Activated T-helper 1 cell treated with anti-CD3 and anti-CD28 coated beads, Interleukin-2, amount 50 U/mL, for 16 hours (primary cell): ENCODE measurements around the gene POC1B.
"Not testable (repeated sequence)": the region's sequence is repeated elsewhere in the genome, so short reads cannot be mapped to it uniquely, and the experiment has no call there.

Experiments
- DNase-seq, 2 donors: peaks; one replicate each; pipeline ENCODE4 v3.0.0-alpha.2; 2020; ENCODE audit warnings: low read depth in 1 of 2, low spot score in 1 of 2

POC1B gene

DNA sequence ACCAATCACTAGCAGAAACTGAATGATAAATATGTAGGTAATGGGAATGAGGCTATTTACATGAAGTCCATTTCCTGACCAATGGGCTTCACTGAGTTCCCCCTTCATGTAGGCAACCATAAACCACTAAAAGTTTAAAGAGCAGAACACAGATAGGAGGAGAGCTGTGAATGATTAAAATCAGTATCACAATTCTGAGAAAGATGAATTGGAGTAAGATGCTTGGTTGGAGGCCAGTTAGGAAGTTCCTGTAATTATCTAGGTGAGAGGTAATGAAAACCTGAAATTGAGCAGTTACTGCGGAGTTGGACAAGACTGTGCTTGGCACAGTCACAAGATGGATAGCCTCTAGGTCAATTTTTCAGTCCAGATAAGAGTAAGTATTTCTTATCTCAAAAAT, 57.8 kb downstream of the POC1B start:
- no peak for DNase-seq

DNA sequence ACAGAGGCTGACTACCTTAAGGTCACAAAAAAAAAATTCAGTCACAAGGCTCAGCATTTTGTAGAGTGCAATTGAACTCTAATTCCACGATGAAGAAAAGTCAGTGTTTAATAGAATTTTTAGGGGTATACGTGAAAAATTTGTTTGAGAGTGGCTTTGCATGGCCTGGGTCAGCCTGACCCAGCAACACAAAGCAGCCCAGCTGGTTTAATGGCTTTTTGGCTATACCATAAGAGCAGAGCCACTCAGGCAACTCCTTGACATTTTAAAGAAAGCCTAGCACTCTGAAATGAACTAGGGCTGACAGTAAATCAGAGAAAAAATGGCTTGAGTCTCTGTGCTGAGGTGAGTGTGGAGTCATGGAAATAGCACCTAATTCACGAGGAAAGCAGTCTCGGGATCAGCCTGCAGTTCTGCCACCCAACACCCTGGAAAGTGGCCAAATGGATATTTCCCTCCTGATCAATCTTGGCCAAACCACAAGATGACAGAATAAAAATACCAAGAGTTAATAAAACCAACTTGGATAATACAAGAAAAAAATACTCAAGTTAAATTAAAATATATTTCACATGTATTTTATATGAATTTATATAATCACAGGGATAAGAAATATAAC, 60.8 kb downstream of the POC1B start:
- DNase-seq = no peak

DNA sequence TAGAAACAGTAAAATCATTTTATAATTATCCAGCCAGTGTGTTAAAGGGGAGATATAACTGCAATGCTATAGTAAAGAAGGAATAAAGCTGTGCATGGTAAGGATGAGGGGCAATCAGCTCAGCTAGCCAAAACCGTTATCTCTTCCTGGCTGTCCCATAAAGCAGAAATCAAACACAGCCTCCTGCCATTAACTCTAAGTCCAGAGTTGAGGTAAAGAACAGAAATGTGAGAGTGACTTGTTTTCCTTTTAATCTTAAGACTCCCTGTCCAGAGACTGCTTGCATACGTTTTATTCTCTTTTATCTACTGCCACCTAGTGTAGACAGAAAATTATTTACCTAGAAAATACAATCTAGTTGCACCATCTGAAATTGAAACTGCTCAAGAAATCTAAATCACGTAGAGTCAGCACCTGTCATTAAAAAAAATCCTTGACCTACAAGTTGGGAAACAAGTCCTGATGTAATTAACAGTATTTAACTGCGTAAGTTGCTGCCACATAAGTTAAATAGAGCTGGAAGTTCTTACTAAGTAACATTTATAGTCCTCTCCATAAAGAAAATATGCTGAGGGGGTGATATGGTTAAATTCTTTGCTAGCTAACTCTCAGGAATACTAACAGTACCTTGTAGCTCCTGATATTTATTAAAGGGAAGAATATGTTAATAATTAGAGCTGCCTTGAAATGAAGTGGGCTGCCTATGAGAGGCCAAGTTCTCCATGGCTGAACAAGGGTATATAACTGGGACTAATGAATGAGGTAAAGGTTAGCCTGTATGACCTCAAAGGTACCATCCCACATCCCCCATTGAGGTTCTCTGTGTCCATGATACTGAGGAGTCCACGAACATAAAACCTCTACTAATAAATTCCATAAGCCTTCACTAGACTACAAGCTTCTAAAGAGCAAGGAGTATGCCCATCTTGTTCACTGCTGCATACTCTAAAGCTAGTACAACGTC, 63.9 kb downstream of the POC1B start:
- no peak for DNase-seq

DNA sequence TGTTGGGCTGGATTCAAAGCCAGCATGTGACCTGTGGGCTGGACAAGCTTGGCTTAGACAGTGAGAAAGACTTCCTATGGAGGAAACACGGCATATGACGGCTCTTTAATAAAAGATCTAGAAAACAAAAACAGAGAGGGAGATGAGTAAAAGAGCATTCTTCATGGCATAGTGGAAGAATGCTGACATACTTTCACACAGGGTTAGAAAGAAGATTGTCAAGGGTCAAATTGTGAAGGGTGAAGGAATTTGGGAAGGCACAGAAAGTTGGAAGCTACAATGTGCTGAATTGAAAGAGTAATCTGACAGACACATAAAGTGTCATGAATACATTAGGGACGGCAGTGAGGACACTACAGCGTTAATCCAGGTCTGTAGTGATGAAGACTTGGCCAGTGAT, 64.7 kb downstream of the POC1B start:
- DNase-seq = no peak

DNA sequence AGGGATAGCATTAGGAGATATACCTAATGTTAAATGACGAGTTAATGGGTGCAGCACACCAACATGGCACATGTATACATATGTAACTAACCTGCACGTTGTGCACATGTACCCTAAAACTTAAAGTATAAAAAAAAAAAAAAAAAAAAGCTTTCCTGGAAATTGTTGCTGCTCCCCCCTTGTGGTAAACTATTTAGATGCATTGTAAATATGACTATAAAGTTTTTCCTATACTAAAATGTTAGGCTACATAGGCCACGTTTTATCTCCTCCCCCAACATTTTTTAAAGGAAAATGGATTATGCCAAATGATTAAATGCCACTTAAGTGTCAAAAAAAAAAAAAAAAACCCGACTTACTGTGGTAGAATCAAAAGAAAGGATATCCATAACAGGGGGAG, 66.6 kb downstream of the POC1B start:
- not testable (repeated sequence) for DNase-seq

DNA sequence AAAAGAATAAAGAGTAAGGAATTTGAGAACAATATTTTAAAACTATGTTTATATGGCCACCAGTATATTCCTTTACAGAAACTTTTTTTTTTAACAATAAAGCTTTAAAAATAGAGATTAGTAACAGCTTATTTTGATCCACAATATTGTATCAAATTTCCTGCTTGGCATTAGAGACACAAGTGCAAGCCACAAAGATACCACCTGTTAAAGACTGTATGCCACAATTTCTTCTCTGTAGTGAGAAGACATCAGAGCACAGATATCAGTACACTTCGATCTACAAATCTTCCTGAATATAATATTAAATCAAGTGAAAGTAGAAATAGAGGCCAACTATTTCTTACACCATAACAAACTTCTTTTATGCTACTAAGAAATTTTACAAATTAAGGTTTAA, 69.3 kb downstream of the POC1B start:
- no peak for DNase-seq

DNA sequence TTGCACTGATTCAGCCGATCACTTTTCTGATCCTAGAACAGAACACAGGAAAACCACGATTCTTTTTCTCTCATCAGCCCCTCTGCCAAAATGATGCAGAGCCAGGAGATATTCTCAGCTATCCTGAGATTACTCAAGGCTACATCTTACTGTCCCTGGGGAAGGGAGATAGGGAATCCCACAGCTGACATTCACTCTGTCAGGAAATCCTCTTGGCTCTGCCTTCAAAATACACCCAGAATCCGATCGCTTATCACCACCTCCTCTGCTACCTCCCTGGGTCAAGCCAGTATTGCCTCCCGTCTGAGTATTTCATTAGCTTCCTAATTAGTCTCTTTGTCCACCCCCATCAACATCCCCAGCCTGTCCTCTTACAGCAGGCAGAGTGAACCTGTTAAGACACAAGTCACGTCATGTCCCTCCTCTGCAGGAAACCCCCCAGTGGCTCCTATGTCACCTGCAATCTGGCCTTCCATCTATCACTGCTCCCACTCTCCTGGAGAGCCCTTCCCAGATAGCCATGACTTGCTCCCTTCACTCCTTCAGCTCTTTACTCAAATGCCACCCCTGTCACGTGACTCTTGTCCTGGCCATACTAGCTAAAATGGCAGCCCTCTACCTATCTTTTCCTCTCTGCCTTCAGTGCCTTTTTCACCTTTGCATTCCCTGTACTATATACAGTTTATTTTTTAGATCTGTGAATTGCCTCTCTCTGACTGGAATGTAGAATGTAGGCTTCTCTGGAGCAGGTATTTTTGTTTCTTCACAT, 71.6 kb downstream of the POC1B start:
- DNase-seq = no peak

DNA sequence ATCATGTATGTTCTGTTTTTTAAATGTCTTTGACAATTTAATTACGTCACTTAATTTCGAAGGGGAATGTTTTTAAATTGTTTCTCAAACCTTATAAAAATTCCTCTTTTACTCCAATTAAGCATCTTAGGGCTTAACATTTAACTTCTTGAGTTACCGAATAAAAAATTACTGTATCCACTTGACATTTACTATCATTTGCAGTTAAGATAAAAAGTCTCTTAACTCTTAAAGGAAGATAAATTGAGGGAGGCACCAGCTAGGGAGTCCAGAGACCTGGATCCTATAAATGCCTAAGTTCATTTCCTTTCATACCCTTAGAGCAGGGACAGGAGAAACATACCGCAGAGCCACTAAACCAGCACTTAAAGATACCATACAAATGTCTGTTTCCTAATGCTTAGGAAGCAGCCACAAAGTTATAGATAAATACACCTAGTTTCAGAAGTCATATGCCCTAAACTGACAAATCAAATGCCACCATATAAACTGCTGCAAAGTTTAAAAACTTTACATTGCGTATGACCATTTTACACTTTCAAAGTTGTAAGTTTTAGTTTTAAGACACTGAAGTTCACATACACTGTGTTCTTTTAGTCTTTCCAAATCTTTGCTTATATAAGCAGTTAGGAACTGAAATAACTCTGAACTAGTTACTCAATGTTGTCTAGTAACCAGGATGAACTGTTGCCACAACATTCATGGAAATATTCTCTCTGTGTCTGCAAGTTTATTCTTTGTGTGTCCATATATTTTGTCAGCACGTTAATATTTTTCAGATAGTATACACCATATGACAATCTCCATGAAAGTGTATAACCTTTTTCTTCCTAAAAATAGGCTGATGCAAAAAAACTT, 72.5 kb downstream of the POC1B start:
- DNase-seq = no peak

DNA sequence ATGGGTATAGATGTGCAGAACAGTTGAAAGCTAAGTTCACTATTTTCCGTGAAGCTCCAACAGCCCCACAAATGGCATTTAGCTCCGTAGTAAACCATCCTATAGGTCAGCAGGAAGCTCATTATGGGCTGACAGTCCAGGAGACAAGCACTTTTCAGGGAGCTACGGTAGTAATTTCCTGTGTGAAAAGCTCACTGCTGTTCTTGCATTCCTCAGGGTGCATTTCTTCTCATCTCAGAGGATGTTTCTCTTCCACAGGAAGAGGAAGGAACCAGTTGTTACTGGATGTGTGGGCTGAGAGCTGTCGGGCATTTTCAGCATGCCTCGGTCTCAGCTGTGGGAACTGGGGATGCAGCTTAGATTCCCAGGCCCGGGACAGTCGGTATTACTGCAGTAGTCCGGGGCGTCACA, 74.0 kb downstream of the POC1B start:
- no peak for DNase-seq

DNA sequence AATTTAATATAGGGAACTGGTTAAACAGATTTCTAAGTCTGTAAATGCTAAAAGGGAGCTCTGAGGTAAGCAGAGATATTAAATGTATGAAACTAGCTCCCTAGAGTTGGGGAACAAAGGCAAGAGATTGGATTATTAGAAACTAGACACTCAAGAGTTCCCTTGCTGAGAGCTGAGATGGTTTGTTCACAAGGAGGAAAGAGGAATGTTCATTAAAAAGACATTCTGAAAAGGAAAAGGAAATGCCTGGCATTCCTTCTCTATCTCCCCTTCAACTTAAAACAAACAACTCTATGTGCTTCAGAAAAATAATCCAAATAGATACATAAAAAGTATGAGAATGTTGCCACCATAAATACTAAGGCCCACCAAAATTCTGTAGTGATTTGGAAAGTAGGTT, 74.9 kb downstream of the POC1B start:
- no peak for DNase-seq

DNA sequence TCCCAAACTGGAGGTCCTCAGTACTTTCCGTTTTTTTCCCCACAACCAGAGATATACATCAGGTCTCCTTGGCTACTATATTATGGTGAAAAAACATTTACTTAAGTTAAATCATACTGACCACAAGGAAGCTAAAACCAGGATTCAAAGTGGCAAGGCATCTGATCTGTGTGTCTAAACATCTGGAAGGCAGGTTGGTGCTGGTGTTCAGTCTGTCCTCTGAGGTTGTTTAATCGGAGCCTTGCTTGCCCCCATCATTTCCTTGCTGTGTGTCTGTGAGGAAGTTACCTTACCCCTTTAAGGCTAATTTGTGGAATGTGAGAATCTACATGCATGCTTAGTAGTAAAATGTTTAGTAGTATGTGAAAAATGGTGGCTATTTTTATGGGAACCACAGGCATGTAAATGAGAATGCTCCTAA, 76.9 kb downstream of the POC1B start:
- DNase-seq = no peak

DNA sequence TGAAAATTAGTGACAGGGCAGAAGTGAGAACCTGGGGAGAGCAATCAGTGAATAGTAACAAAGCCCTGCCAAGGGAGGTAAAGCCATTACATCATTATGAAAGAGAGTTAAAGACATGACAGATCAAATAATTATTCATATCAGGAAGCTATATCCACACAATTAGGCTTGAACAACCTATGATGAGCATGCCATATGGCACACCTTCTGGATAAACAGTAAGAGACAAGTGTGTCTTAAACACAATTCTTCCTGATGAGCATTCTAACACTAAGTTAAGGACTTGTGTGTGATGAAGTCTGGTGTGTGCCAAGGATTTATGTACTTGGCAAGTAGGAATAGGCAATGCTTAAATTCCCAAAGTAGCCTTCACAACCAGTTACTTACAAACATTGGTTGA, 77.3 kb downstream of the POC1B start:
- DNase-seq = no peak

DNA sequence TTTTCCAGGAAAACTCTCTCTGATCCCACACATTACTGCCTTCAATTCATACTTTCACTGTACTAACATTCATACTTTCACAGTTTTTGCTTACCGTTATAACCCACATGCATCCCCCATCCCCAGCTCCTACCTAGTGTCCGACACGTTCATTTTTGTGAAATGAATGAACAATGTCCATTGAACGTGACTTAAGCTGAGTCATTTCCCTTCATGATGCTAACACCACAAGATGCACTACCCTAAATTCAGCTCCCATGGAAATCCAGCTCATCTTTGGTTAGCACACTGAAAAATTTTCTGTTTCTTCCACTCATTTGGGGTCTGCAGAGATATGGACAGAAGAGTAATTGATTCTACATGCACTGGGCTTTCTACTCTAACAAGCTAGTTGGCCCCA, 85.9 kb downstream of the POC1B start:
- no peak for DNase-seq

DNA sequence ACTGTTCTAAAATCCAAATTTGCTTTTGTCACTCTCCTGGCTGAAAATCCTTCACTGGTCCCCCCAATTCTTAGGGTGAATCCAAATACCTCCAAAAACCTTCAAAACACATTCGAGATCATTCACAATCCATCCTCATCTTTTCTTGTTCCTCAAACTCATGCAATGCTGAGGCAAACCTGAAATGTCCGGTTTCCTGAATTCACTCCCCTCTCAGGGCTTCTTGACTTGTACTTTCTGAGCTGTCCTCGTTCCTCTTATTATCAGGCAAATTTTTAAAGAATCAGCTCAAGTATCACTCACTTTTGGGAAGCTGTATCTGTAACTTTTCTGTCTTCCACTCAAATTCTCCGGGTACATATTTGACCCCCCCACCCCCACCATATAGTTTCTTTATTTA, 88.6 kb downstream of the POC1B start:
- no peak for DNase-seq

DNA sequence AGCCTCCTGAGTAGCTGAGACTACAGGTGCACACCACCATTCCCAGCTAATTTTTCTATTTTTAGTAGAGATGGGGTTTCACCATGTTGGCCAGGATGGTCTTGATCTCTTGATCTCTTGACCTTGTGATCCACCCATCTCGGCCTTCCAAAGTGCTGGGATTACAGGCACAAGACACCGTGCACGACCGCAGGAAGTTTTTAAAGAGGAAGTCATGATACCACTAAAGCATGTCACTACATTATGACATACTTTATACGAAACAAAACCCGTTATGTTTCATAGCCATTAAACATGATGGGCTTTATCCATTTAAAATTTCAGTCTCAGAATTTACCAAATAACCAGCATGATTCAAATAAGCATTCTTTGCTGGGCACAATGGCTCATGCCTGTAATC, 89.8 kb downstream of the POC1B start:
- no peak for DNase-seq

DNA sequence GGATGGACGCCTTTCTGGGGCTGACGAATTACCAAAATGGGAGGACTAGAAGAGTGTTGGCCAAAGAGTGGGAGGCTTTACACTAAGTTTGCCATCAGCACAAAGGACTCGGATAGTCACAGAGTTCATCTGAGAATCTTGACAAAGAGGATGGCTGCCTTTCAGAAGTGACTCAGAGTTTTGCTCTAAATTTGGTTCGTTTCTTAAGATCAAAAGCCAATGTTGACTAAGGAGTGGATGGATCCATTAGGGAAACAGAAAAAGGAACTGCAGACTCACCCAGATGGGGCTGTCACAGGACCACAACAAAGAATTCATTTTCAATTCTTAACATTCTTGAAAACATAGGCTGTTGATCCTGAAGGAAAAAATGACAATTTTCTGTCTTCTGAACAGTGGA, 92.2 kb downstream of the POC1B start:
- no peak for DNase-seq

DNA sequence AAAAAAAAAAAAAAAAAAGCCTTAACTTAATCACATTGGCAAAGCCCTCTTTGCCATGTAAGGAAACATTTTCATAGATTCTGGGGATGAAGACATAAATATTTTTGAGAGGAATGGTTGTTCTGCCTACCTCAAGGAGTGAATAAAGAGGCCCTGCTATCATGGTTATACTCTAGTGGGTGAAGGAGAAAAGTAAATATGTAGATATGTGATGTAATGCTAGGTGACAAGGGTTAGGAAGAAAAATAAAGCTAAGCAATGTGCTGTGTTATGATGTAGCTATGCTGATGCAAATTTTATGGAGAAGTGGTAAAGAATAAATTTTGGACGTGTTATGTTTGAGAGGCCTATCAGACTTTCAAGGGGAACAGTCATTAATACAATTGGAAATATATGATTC, 93.5 kb downstream of the POC1B start:
- no peak for DNase-seq

DNA sequence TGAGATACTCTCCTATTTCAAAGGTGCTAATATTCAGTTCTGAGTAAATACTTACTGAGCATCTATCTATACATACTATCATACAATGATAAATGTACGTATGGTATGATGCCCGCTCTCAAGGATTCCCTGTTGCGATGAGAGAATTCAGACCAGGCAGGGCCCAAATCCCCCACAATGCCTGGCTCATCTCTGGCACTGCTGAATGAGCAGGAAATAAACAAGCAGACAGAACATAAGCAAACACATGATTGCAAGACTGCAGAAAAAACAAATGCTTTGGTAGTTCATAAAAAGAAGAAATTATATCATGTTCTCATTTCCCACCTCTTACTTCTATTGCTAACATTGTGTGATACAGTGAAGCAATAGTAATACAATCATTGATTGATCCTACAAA, 96.3 kb downstream of the POC1B start:
- DNase-seq = no peak

DNA sequence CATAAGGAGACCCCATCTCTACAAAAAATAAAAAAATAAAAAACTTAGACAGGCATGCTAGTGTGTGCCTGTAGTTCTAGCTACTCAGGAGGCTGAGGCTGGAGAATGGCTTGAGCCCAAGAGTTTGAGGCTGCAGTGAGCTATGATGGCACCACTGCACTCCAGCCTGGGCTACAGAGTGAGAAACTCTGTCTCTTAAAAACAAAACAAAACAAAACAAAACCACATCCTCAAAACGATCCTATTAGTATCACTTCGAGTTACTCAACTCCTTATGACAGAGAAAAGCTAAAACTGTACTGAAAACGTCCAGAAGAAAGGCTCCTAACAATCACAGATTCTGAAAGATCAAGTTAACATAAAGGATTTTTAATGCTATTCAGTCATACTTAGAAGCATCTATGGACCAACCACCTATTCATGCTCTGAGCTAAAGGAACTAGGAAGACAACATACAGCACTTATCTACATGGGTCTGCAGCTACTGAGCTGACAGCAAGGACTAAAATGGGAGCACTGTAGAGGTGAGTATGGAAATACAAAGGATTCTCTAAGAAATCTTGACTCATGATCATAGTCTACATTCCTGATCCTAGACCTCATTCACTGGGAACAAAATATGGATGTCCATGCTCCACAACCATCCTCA, 98.2 kb downstream of the POC1B start:
- no peak for DNase-seq

DNA sequence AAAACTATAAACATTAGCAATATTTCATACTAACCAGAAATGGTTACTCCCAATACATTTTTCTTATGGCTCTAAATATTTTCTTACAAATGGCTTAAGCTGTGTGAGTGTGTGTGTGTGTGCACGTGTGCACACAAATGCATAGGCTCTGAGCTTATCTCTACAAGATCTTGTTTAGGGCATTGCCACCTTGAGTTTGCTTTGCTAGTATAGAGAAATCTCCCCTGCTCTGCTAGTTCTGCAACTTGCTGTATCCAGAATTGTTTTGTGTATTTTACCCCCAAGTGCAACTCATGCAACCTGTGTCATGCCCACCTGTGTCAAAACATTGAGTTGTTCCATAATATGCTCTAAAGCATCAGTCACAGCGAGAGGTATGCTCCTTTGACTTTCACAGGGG, 101.0 kb downstream of the POC1B start:
- DNase-seq = no peak

DNA sequence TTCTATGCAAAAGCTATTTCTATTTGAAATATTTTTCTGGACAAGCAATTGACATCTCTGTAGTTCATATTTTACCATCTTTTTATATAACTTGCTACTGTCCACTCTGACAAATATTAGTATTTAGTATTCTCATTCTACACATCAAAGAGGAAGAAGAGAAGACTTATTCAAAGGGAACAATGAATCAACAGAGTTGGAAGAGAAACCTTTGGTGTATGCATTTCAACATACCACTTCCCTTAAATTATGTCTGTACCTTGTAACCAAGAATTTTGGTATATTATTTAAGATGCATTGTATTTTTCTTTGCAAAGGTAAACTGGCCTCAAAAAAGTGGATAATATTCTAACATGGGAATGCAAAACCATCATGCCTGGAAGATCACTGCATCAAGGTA, 101.5 kb downstream of the POC1B start:
- DNase-seq = no peak
